Measurements from ENCODE around the gene TMEM120B. TPM values are rescaled to one million over a fixed set of nuclear protein-coding genes. Genes with fewer than 3 reads are reported as not detected.

Gene TMEM120B
- polyA plus RNA-seq, 4 donors, result 8.0 to 10.3 (median 8.8) TPM

GRCh38 chr12:121812320-121812871, 99.8 kb downstream of the TMEM120B start:
- DNase-seq (ENCODE audit: low read depth in 4 of 4, low spot score in 3 of 4), result no peak

- DNase-seq (ENCODE audit: low read depth in 4 of 4, low spot score in 3 of 4), result no peak
Observed at GRCh38 chr12:121812921-121813896, 100.7 kb downstream of the TMEM120B start.

GRCh38 chr12:121813951-121814350, 101.4 kb downstream of the TMEM120B start:
- no peak for DNase-seq (ENCODE audit: low read depth in 4 of 4, low spot score in 3 of 4)

- DNase-seq (ENCODE audit: low read depth in 4 of 4, low spot score in 3 of 4), result no peak
Observed at GRCh38 chr12:121814429-121815119, 102.0 kb downstream of the TMEM120B start.

- DNase-seq (ENCODE audit: low read depth in 4 of 4, low spot score in 3 of 4), result no peak
Observed at GRCh38 chr12:121815263-121815662, 102.7 kb downstream of the TMEM120B start.

- DNase-seq (ENCODE audit: low read depth in 4 of 4, low spot score in 3 of 4), result no peak
Observed at GRCh38 chr12:121816925-121817647, 104.5 kb downstream of the TMEM120B start.

- no peak for DNase-seq (ENCODE audit: low read depth in 4 of 4, low spot score in 3 of 4)
Observed at GRCh38 chr12:121817648-121818043, 105.1 kb downstream of the TMEM120B start.

GRCh38 chr12:121819212-121819949, 106.8 kb downstream of the TMEM120B start:
- no peak for DNase-seq (ENCODE audit: low read depth in 4 of 4, low spot score in 3 of 4)

- DNase-seq (ENCODE audit: low read depth in 4 of 4, low spot score in 3 of 4), result no peak
Observed at GRCh38 chr12:121820056-121820455, 107.5 kb downstream of the TMEM120B start.

- DNase-seq (ENCODE audit: low read depth in 4 of 4, low spot score in 3 of 4), result no peak
Observed at GRCh38 chr12:121822393-121823100, 110.0 kb downstream of the TMEM120B start.

GRCh38 chr12:121823101-121823726, 110.7 kb downstream of the TMEM120B start:
- DNase-seq (ENCODE audit: low read depth in 4 of 4, low spot score in 3 of 4), result no peak

GRCh38 chr12:121823727-121824115, 111.2 kb downstream of the TMEM120B start:
- DNase-seq (ENCODE audit: low read depth in 4 of 4, low spot score in 3 of 4), result no peak

- no peak for DNase-seq (ENCODE audit: low read depth in 4 of 4, low spot score in 3 of 4)
Observed at GRCh38 chr12:121825041-121825523, 112.5 kb downstream of the TMEM120B start.

GRCh38 chr12:121826318-121827150, 114.0 kb downstream of the TMEM120B start:
- no peak for DNase-seq (ENCODE audit: low read depth in 4 of 4, low spot score in 3 of 4)

- no peak for DNase-seq (ENCODE audit: low read depth in 4 of 4, low spot score in 3 of 4)
Observed at GRCh38 chr12:121827351-121828099, 115.0 kb downstream of the TMEM120B start.

- DNase-seq (ENCODE audit: low read depth in 4 of 4, low spot score in 3 of 4), result no peak
Observed at GRCh38 chr12:121828306-121828705, 115.8 kb downstream of the TMEM120B start.

GRCh38 chr12:121828826-121829225, 116.3 kb downstream of the TMEM120B start:
- DNase-seq (ENCODE audit: low read depth in 4 of 4, low spot score in 3 of 4), result no peak

Measured in right renal pelvis (tissue), 4 donors.